ENCODE data around the gene ZNF543.
"Not testable (repeated sequence)": the region's sequence is repeated elsewhere in the genome, so short reads cannot be mapped to it uniquely, and the experiment has no call there.

ZNF543 gene

GRCh38 chr19:57320180-57321084 is at the start of gene ZNF543:
Gene ZNF543, plus strand, starts transcription at chr19:57320472. Its CDS starts 382 bp downstream, at chr19:57320854.
- DNase-seq (ENCODE audit: low read depth in 2 of 2), result peak; percentile 86

- no peak for DNase-seq (ENCODE audit: low read depth in 2 of 2)
Observed at GRCh38 chr19:57271280-57271679, 49.0 kb upstream of the ZNF543 start.

- DNase-seq (ENCODE audit: low read depth in 2 of 2), result no peak
Observed at GRCh38 chr19:57273014-57273413, 47.3 kb upstream of the ZNF543 start.

GRCh38 chr19:57276430-57276829 is 43.8 kb upstream of the ZNF543 start:
- DNase-seq (ENCODE audit: low read depth in 2 of 2), result no peak

GRCh38 chr19:57278481-57278880 is 41.8 kb upstream of the ZNF543 start:
- DNase-seq (ENCODE audit: low read depth in 2 of 2), result not testable (repeated sequence)

- DNase-seq (ENCODE audit: low read depth in 2 of 2), result peak; percentile 74 to 80
Observed at GRCh38 chr19:57279418-57280164, 40.7 kb upstream of the ZNF543 start.

GRCh38 chr19:57280165-57280961 is 39.9 kb upstream of the ZNF543 start, which contains the start of gene ZNF460:
Gene ZNF460, plus strand, starts transcription at chr19:57280485. Its CDS starts 322 bp downstream, at chr19:57280807.
- DNase-seq (ENCODE audit: low read depth in 2 of 2), result peak; percentile 93 to 94

- DNase-seq (ENCODE audit: low read depth in 2 of 2), result no peak
Observed at GRCh38 chr19:57280962-57281400, 39.3 kb upstream of the ZNF543 start.

GRCh38 chr19:57282011-57282643 is 38.1 kb upstream of the ZNF543 start:
- peak in 1 of 2 donors; percentile 13 for DNase-seq (ENCODE audit: low read depth in 2 of 2)

- no peak for DNase-seq (ENCODE audit: low read depth in 2 of 2)
Observed at GRCh38 chr19:57288373-57288772, 31.9 kb upstream of the ZNF543 start.

GRCh38 chr19:57290970-57291369 is 29.3 kb upstream of the ZNF543 start:
- DNase-seq (ENCODE audit: low read depth in 2 of 2), result no peak

- no peak for DNase-seq (ENCODE audit: low read depth in 2 of 2)
Observed at GRCh38 chr19:57292547-57292946, 27.7 kb upstream of the ZNF543 start.

GRCh38 chr19:57293719-57294118 is 26.6 kb upstream of the ZNF543 start:
- no peak for DNase-seq (ENCODE audit: low read depth in 2 of 2)

- DNase-seq (ENCODE audit: low read depth in 2 of 2), result no peak
Observed at GRCh38 chr19:57302020-57302465, 18.2 kb upstream of the ZNF543 start.

- DNase-seq (ENCODE audit: low read depth in 2 of 2), result no peak
Observed at GRCh38 chr19:57302727-57303401, 17.4 kb upstream of the ZNF543 start.

- DNase-seq (ENCODE audit: low read depth in 2 of 2), result no peak
Observed at GRCh38 chr19:57305056-57305455, 15.2 kb upstream of the ZNF543 start.

GRCh38 chr19:57308514-57308913 is 11.8 kb upstream of the ZNF543 start:
- no peak for DNase-seq (ENCODE audit: low read depth in 2 of 2)

- no peak for DNase-seq (ENCODE audit: low read depth in 2 of 2)
Observed at GRCh38 chr19:57310792-57311191, 9.5 kb upstream of the ZNF543 start.

- DNase-seq (ENCODE audit: low read depth in 2 of 2), result no peak
Observed at GRCh38 chr19:57314146-57314545, 6.1 kb upstream of the ZNF543 start.

- no peak for DNase-seq (ENCODE audit: low read depth in 2 of 2)
Observed at GRCh38 chr19:57317503-57317902, 2.8 kb upstream of the ZNF543 start.

- DNase-seq (ENCODE audit: low read depth in 2 of 2), result no peak
Observed at GRCh38 chr19:57319869-57320179, 448 bp upstream of the ZNF543 start.
